NCI-H2196 (cell line): Measurements from ENCODE around the gene RABEP2.
"Not testable (repeated sequence)": the region's sequence is repeated elsewhere in the genome, so short reads cannot be mapped to it uniquely, and the experiment has no call there.

ENCODE experiments used
- DNase-seq: peaks from one replicate; lab custom pipeline; 2025; ENCODE audit not compliant: unreplicated experiment; lab: John Stamatoyannopoulos, UW

The RABEP2 gene

GRCh38 chr16:28904828-28905227 lies 20.2 kb downstream of the RABEP2 start:
- DNase-seq: no peak

- DNase-seq: no peak
Observed at GRCh38 chr16:28904363-28904762, 20.7 kb downstream of the RABEP2 start.

DNA sequence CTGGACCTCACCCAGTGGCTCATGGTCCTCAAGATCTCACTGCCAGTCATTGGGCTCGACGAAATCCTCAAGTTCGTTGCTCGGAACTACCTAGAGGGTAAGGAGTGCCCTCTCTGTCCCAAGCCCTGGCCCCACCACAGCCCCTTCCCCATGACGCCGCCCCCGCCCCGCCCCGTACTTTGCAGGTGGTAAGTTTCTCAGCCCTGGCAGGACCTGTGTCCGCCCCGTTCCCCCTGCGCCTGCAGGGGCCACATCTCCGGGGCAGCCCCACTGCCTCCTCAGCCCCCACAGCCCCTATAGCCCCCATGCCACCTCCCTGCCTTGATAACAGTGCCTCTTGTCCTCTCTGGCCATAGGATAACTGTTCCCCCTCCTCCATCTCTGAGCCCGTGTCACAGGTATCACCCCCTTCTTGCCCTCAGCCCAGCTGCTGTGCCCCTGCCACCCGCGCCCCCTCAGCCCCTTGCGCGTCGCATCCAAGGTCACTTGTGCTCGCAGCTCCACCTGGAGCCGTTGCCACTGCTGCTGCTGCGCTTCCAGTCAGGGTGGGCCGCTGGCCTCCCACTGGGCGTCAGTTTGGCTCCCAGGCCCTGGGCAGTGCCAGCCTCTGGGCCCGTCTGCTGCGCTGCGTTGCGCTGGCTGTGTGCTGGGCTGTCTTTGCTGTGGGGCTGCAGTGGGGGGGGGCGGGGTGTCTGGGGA lies 21.5 kb downstream of the RABEP2 start:
- no peak for DNase-seq

- no peak for DNase-seq
Observed at GRCh38 chr16:28902909-28903308, 22.1 kb downstream of the RABEP2 start.

- no peak for DNase-seq
Observed at GRCh38 chr16:28901862-28902261, 23.2 kb downstream of the RABEP2 start.

GRCh38 chr16:28900601-28901000 lies 24.4 kb downstream of the RABEP2 start:
- no peak for DNase-seq

DNA sequence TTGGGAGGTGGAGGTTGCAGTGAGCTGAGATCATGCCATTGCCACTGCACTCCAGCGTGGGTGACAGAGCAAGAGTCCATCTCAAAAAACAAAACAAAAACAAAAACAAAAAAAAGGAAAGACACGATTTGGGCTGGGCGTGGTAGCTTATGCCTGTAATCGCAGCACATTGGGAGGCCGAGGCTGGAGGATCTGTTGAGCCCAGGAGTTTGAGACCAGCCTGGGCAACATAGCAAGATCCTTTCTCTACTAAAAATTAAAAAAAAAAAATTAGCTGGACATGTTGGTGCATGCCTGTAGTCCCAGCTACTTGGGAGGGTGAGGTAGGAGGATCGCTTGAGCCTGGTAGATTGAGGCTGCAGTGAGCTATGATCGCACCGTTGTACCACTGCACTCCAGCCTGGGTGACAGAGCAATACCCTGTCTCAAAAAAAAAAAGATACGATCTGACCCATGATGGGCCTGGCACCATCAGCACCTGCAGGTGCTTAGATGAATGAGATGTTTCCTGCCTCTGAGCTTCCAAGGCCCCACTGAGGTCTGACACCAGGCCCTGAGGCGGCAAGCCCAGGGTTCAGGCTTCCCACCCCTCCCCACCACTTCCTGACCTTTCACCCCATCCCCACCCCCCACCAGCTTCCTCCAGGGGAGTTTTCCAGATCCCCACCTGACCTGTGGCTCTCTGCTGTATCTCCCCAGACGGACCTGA lies 25.0 kb downstream of the RABEP2 start:
- no peak for DNase-seq

GRCh38 chr16:28898942-28899341 lies 26.1 kb downstream of the RABEP2 start:
- no peak for DNase-seq

- no peak for DNase-seq
Observed at GRCh38 chr16:28898266-28898665, 26.8 kb downstream of the RABEP2 start.

DNA sequence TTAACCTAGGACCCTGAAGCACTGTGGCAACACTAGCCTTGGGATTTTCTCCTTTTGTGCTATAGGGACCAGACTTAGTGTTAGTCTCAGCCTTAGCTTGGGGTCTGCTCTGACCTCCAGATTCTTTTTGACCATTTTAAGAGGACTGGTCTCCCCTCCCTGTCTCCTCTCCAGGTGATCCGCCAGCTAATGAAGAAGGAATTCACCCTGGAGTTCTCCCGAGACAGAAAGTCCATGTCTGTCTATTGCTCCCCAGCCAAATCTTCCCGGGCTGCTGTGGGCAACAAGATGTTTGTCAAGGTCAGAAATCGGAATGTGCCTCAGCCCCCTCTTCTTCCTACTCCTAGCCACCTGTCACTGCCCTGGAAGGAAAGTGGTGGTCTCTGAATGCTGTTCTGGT lies 27.2 kb downstream of the RABEP2 start:
- no peak for DNase-seq

GRCh38 chr16:28895609-28896008 lies 29.4 kb downstream of the RABEP2 start:
- no peak for DNase-seq

GRCh38 chr16:28893291-28893690 lies 31.7 kb downstream of the RABEP2 start:
- DNase-seq: no peak

DNA sequence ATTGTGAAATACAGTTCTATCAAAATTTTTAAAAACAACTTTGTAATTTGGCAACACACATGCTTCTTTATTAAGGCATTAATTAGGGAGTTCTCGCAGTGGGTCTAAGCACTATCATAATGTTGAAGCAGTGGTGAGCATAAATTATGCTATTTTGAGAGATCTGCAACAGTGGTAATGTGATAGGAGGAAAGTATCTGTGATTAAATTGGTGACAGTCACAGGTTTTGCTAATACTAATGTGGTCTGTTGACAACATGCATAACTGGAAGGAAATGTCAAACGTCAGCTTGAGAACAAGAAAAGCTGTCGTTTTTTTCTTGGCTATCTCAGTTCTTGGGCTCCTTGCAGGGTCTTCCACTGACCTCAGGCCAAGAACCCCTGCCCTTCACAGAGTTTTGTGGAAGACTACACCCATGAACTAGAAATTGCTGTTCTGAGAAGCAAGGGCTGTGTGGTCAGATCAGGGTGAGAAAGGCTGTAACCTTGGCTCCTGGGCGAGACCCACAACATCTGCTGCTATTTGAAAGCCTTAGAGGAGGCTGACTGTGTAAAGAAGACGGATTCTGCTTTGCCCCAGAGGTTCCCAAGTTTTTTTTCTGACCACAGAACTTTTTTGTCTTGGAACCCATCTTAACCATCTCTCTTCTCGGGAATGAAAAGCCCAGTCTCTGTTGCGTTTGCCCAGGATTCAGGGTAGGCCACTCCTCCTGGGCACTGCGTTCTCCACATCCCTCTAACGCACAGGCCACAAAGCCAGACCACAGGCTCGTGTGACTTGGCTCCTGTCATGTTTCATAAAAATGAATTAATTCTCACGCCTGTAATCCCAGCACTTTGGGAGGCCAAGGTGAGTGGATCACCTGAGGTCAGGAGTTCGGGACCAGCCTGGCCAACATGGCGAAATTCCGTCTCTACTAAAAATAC lies 32.8 kb downstream of the RABEP2 start:
- DNase-seq: no peak

- not testable (repeated sequence) for DNase-seq
Observed at GRCh38 chr16:28890355-28890754, 34.7 kb downstream of the RABEP2 start.

DNA sequence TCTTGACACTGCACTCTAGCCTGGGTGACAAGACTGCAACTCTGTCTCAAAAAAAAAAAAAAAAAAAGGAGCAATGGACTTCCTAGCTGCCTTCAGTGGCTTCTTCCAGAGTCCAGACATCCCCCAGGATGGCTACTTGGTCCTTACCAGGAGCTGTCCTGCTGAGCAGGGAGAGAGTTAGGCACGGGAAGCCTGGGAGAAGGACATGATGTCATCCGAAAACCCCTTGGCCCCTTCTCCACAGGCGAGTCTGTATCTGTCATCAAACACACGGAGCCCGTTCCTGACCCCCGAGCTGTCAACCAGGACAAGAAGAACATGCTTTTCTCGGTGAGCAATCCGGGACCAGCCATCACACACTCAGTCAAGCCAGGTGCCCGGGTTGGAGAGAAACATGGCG lies 38.1 kb downstream of the RABEP2 start:
- DNase-seq: no peak

DNA sequence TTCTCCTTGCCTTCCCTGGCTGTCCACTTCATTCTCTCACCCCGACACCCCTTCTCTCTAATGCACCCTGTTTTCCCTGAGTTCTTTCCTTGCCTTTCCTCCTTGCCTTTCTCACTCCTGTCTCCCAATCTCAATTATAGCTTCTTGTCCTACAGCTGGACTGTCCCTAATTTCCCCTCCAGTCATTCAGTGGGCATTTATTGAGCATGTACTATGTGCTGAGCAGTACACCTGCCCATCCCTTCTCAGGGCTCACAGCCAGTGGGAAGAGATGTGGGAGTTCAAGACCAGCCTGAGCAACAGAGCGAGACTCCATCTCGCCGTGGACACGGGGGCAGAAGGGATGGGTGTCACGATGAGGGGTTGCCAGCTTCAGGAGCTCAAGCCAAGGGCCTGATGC lies 41.0 kb downstream of the RABEP2 start:
- DNase-seq: no peak

DNA sequence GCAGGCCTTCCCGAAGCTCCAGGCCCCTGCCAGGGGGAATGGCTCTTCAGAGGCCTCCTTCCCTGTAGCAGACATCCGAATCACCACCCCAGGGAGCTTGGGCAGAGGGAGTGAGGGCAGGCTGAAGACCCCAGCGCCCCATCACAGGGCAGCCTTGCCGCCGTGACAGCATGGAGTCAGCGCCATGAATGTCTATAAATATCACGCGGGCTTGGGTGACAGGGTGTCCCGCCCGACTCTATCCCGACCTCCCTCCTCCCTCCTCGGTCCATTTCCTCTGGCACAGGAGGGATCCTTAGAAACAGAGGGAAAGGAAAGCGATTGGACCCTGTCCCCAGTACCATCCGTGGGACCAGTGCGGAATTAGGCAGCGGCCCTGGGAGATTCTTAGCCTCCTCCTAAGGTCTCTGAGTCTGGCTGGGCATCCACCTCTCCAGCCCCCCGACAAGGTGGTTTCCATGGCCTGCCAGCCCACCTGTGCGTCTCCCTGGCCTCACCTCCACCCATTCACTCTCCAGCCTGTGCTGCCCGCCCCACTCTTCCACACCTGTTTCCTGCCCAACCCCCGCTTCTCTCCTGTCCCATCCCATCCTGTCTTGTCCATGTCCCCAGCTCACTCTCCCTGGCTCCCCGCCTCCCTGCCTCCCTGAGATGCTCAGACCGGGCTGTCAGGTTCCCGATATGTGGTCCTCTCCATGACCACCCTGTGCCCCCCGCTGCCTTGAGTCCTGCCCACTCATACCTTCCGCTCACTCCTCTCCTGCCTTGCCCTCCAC lies 41.6 kb downstream of the RABEP2 start:
- no peak for DNase-seq

DNA sequence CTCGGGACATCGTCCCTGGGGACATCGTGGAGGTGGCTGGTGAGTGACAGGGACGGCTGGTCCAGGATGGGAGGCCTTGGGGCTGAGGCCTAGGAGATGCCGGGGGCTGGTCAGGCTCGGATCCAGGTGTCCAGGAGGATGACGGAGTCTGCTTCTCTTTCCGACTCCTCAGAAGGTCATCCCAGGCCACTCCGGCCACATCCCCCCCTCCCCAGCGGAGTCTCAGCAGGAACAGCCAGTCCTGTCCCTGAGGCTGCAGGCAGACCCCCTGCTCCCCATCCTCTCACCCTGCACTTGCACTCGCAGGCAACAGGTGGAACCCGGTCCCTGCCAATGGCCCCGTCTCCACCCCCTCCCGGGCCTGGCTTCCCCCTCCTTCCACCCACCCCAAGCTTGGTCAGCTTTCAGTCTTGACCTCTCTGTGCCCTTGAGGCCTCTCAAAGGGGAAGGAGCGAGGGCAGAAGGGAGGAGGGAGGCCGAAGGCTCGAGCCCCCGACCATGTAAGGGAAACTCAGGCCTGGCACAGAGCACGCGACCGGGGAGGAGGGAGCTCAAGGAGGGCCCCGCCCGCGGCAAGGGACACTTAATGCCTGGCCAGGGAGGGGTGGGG lies 42.4 kb downstream of the RABEP2 start:
- no peak for DNase-seq

DNA sequence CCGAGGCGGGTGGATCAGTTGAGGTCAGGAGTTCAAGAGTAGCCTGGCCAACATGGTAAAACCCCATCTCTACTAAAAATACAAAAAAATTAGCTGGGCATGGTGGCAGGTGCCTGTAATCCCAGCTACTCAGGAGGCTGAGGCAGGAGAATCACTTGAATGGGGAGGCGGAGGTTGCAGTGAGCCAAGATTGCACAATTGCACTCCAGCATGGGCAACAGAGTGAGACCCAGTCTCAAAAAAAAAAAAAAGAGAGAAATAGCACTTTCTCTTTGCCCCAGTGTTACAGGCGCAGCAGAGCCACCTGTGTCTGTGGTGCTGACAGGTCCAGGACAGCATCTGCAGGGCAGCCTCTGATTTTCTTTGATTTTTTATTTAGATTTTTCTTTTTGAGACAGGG lies 43.5 kb downstream of the RABEP2 start:
- DNase-seq: not testable (repeated sequence)

DNA sequence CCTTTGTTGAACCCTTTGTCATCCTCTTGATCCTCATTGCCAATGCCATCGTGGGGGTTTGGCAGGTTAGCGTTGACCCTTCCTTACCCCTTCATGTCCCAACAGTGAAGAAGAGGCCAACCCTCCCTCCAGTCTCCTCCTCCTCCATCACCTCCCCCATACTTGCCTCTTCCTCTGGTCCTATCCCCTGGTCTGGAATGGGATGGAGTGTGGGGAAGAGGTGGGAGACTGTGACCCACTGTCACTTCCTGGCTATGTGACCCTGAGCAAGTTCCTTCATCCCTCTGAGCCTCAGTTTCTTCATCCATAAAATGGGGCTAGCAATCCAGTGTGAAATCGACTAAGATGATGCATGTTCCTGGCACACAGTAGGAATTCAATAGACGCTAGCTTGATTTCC lies 44.1 kb downstream of the RABEP2 start:
- DNase-seq: no peak

DNA sequence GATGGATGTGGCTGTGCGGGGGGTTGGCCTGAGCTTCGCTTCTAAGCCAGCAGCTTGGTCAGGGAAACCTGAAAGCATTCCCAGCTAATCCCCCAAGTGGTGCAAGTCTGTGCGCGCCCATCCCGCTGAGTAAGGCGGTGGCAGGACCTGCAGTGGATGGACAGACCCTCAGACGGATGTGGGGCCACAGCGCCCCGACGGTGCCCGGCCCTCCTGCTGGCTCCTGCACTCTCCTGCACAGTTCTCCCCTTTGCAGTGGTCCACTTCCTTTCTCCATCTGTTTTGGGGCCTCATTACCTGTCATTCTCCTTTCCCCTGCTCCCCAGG lies 44.5 kb downstream of the RABEP2 start:
- DNase-seq: no peak
